GM19023 (cell line): ENCODE data around the gene SCAMP2.

ENCODE experiments used
- ATAC-seq: cut with Tn5 transposase; IDR thresholded peaks from one replicate; pipeline ENCODE4 v1.9.1; 2021; ENCODE audit warnings: mild to moderate bottlenecking, moderate library complexity; ENCODE audit not compliant: unreplicated experiment

SCAMP2 gene

DNA sequence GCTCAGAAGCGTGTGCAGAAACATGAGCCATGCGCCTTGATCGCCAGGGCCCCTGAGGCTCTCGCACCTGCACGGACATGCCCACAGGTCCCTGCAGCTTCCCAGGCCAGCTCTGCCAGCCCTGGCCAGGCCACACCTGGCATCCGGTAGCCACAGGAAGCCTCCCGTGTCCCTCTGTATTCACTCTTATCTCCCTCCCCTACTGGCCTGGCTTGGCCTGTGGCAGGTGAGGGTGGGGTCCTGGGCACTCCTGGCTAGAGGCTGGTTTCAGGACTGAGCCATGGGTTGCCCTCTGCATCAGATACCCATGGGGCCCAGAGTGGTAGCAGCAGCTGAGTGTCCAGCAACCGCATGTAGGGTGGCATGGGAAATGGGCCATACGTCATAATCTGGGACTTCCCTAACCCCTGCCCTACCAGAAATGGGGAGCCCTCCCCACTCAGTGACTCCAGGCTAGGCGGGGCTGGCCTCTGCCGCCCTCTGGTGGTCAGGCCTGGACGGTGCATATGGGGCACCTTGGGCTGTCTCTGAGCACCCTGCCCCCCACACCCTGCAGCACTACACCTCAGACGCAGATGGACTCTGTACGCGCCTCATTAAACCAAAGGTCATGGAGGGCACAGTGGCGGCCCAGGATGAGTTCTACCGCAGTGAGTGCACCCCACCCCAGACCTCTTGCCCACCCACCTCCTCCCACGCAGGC is 73.2 kb downstream of the SCAMP2 start:
- peak; percentile 82 for ATAC-seq

DNA sequence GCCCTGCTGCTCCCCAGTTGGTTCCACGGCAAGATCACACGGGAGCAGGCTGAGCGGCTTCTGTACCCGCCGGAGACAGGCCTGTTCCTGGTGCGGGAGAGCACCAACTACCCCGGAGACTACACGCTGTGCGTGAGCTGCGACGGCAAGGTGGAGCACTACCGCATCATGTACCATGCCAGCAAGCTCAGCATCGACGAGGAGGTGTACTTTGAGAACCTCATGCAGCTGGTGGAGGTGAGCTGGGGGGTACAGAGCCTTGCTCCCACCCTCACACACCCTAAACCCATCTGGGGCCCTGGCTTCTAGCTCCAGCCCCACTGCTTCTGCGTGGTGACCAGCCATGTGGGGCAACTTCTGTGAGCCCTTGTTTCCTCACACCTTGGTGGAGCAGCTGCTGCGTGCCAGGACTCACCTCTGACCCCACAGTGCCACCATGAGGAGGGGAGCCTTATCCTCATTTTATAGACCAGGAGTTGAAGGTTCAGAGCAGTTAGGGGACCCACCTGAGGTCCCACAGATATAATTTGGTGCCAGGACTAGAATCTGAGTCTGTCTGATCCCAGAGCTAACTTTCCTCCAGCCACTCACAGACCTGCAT is 73.8 kb downstream of the SCAMP2 start:
- no peak for ATAC-seq

DNA sequence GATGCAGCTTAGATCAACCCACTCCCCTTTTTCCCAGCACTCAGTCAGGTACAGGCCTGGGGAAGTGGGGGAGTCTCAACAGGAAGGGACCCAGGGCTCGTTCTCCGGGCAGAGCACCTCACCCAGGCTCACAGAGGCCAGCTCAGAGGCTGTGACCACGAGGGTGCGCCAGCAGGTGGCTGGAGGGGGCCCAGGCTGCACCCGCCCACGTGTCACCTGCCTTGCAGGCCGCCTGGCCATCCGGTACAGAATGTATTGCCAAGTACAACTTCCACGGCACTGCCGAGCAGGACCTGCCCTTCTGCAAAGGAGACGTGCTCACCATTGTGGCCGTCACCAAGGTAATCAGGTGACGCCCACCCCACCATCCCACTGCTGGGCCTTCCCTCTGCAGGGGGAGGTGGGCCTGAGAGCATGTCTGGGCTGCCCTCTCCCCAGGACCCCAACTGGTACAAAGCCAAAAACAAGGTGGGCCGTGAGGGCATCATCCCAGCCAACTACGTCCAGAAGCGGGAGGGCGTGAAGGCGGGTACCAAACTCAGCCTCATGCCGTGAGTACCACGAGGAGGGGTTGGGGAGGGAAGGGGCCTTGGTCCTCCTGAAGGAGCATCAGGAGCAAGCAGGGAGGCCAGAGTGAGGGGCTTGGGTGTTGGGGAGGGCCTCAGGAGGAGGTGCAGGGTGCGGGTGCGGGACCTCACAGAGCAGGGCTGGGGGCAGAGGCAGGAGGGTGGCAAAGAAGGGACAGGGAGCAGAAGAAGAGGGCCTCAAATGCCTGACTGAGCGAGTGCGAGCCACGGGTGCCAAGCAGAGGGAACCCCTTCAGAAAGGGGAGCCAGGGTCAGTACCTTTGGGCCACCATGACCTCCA is 74.5 kb downstream of the SCAMP2 start:
- ATAC-seq = no peak

DNA sequence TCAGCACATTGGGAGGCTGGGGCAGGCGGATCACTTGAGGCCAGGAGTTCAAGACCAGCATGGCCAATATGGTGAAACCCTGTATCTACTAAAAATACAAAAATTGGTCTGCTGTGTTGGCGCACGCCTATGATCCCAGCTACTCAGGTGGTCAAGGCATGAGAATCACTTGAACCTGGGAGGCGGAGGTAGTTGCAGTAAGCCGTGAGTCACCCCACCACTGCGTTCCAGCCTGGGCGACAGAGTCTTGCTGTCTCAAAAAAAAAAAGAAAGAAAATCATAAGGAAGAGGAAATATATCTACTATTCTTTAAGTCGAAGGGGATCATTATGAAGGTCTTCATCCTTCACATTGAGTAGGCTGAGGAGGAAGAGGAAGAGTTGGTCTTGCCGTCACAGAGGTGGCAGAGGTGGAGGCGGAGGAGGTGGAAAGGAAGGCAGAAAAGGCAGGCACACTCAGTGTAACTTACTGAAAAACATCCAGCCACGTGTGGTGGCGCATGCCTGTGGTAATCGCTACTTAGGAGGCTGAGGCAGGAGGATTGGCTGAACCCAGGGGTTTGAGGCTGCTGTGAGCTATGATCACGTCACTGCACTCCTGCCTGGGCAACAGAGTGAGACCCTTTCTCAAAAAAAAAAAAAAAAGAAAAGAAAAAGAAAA is 77.1 kb downstream of the SCAMP2 start:
- ATAC-seq = no peak

DNA sequence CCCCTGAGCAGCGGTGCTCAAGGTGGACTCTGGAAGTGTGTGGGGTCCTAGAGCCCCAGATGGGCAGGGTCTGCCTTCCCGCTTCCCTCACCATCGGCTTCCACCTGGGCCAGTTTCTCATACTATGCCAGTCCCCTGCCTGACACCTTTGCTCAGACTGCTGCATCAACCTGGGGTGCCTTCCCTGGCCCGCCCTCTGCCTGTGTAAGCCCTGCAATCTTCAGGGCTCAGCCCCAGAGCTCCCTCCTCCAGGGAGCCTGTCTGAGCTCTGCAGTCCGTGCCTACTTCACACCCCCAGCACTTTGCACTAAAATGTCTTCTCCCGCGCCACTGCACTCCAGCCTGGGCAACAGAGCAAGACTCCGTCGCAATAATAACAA is 78.2 kb downstream of the SCAMP2 start:
- no peak for ATAC-seq

DNA sequence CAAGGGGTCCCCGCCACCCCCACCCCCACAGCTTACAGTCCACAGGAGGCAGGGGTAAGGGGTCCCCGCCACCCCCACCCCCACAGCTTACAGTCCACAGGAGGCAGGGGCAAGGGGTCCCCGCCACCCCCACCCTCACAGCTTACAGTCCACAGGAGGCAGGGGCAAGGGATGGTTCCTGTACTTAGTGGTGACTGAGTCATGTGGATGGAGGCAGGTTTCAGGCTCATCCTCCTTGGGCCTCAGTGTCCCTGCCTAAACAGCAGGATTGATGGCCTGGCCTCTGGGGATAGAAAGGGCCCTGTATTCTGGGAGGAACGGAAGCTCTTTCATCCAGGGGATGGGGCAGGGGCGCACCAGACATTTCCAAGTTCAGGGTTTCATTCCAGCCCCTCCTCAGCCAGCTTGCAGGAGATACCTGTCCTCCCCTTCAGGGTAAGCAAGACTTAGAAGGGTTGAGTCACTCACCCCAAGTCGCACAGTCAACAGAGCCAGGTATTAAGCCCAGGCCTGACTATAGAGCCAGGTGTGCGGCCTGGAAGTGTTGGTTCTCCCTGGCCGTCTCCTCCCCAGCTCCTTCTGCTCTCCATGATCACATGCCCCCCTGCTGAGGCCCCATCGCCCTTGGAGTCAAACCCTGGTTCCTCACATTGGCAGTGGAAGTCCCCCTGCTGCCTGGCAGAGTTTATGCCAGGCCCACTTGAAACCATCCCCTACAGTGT is 78.8 kb downstream of the SCAMP2 start:
- no peak for ATAC-seq
